GM20000 (cell line): ENCODE data around the gene KRTAP3-2.
"Not testable (repeated sequence)": the region's sequence is repeated elsewhere in the genome, so short reads cannot be mapped to it uniquely, and the experiment has no call there.

ENCODE experiments used
- DNase-seq: peaks from one replicate; pipeline ENCODE4 v3.0.0; 2012; ENCODE audit warnings: low spot score
- TF ChIP-seq, protein P1 (sequence below): IDR thresholded peaks from 2 replicates; pipeline ENCODE4 v1.5.1; 2012; ENCODE audit warnings: mild to moderate bottlenecking, control low read depth; ENCODE audit errors: extremely low read depth, missing control alignments

Gene KRTAP3-2

DNA sequence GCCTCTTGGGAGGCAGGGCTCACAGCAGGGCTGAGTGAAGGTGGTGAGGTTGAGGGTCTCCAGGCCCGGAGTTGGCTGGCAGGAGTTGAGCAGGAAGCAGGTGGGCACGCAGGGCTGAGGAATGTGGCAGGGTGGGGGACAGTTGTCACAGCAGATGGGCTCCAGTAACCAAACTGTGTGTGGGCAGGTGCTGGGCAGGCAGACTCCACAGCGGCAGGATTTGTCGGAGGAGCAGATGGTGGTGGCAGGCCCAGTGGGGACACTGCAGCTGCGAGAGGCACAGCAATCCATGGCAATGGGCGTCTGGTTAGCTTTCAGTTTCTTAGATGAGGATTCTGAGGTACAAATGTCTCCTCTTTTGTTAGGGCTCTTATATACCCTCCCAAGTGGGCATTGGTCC, at the start of gene KRTAP3-2:
KRTAP3-2 (minus strand) TSS at position 344 of the 400 bp plus-strand sequence; CDS start at position 291, 53 bp downstream.
- not testable (repeated sequence) for DNase-seq

DNA sequence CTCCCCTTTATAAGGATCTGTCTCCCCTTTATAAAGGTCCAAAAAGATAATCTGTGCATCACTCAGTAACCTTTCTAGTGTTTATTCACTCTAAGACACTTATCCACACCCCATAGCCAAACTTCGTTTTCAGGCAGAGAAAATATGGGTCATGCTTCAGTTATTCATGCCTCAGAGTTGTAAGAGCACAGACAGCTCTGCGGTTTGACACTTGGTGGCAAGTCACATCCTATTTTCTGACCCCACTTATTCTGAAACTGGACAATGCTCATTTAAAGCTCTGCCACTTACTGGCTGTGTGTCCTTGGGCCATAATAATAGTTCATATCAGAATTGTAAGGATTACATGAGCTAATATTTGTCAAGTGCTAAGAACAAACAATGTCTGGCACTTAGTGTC, 49.4 kb upstream of the KRTAP3-2 start:
- TF ChIP-seq, protein P1, sequence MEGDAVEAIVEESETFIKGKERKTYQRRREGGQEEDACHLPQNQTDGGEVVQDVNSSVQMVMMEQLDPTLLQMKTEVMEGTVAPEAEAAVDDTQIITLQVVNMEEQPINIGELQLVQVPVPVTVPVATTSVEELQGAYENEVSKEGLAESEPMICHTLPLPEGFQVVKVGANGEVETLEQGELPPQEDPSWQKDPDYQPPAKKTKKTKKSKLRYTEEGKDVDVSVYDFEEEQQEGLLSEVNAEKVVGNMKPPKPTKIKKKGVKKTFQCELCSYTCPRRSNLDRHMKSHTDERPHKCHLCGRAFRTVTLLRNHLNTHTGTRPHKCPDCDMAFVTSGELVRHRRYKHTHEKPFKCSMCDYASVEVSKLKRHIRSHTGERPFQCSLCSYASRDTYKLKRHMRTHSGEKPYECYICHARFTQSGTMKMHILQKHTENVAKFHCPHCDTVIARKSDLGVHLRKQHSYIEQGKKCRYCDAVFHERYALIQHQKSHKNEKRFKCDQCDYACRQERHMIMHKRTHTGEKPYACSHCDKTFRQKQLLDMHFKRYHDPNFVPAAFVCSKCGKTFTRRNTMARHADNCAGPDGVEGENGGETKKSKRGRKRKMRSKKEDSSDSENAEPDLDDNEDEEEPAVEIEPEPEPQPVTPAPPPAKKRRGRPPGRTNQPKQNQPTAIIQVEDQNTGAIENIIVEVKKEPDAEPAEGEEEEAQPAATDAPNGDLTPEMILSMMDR: no peak
- no peak for DNase-seq

DNA sequence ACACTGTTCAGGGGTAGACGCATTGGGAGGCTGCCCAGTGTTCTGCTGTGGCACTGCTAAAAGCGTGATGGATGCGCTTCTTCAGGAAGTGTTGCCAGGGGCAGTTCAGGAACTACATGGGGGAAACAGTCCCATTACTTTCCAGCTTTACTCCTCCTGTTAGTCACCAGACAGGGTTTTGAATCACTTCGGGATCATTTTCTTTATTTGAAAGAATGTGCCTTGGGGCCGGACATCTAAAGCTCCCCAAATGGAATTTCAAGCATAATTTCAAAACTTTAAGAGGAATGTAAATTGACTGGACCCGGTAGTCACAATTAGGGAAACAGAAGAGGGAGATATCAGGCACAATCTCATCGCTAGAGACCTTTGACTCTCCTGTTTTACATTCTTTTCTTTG, 48.7 kb upstream of the KRTAP3-2 start:
- TF ChIP-seq, protein P1: no peak
- DNase-seq: no peak

DNA sequence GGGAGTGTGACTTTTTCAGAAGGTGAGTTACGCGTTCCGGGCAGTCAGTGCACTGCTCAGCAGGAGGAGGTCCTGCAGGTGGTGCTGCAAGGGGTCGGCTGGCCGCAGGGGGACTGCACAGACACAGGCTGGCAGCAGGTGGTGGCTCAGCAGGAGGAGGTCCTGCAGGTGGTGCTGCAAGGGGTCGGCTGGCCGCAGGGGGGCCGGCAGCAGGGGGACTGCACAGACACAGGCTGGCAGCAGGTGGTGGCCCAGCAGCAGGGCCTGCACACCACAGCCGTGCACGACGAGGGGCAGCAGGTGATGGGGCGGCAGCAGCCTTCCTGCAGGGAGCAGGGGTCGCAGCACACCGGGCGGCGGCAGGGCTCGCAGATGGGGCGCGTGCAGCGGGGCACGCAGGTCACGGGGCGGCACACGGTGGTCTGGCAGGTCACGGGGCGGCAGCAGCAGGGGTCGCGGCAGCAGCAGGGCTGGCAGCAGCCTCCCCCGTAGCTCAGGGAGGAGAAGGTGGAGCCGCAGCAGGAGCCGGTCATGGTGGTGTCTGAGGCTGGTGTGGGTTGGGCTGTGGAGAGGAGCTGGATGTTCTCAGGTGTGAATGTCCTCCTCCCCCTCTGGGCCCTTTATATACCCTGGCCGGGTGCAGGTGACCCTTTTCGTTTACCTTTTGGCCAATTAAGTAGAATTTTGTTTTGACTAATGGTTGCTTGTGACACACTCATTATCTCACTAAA, 47.2 kb upstream of the KRTAP3-2 start, which contains the start of gene KRTAP2-1:
KRTAP2-1 (minus strand) TSS at position 582 of the 731 bp plus-strand sequence; CDS start at position 533, 49 bp downstream.
- not testable (repeated sequence) for DNase-seq

DNA sequence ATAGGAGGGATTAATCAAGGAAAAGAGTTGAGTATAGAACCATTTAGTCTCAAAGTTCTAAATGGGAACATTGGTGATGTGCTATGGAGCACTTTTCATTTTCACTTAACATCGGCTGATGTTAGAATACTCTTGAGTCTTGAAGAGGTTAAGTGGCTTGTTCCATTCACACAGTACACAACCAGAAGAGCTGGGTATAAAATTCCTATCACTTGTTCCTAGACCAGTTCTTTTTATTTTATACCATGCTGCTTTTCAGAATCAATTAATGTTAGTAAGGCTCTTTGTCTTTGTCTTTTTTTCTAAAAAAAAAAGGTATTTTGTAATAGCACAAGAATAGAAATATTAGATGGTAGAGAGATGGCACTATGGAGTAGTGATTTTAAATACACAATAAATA, 43.2 kb upstream of the KRTAP3-2 start:
- no peak for DNase-seq
- TF ChIP-seq, protein P1: no peak

DNA sequence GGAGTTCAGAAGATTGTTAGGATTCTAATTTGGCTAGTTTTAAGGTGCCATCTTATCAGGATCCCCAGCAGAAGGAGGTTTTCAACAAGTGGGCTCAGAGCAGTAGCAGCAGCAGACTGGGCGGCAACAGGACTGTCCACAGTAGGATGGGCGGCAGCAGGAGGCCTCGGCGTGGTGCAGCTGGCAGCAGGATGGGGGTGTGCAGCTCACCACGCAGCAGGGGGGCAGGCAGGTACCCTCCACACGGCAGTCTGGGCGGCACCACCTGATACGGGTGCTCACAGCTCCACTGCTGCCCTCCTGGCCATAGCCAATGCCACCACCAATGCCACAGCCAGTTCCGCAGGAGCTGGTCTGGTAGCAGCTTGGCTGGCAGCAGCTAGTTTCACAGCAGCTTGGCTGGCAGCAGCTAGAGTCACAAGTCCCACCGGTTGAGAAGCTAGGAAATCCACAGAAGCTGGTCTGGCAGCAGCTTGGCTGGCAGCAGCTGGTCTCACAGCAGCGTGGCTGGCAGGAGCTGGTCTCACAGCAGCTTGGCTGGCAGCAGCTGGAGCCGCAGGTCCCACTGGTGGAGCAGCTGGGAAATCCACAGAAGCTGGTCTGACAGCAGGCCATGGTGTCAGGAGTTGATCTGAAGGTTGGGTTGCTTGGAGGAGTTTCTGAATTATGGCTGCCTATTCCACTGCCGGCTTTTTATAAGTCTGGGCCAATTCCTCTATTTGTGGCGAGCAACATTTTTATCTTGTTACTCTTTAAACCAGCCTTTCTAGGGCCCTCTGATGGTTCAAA, 41.3 kb upstream of the KRTAP3-2 start, which contains the start of gene KRTAP1-1:
KRTAP1-1 (minus strand) TSS at position 668 of the 789 bp plus-strand sequence; CDS start at position 615, 53 bp downstream.
- not testable (repeated sequence) for DNase-seq

DNA sequence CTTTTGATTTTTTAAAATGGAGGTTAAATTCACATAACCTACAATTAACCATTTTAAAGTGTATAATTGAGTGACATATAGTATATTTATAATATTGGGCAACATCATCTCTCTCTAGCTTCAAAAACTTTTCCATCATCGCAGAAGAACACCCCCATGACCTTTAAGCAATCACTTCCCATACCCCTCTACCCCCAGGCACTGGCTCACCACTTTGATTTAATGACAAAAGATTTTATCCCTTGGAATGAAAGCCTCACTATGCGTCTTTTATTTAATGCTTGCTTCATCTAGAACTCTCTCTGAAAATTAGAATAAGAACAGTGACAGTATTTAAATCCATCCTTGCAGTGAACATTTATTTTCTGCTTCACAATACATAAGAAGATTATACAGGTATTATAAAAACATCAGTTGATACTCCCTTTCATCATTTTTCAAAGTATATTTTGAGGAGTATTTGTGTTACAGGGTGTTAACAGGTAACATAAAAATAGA, 38.2 kb upstream of the KRTAP3-2 start:
- DNase-seq: no peak
- TF ChIP-seq, protein P1: no peak

DNA sequence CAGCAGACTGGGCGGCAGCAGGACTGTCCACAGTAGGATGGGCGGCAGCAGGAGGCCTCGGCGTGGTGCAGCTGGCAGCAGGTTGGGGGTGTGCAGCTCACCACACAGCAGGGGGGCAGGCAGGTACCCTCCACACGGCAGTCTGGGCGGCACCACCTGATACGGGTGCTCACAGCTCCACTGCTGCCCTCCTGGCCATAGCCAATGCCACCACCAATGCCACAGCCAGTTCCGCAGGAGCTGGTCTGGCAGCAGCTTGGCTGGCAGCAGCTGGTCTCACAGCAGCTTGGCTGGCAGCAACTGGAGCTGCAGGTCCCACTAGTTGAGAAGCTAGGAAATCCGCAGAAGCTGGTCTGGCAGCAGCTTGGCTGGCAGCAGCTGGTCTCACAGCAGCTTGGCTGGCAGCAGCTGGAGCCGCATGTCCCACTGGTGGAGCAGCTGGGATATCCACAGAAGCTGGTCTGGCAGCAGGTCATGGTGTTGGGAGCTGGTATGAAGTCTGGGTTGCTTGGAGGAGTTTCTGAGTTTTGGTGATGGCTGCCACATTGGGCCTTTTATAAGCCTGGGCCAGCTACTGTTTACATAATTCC, 34.7 kb upstream of the KRTAP3-2 start, which contains the start of gene KRTAP1-3:
KRTAP1-3 (minus strand) TSS at position 529 of the 590 bp plus-strand sequence; CDS start at position 476, 53 bp downstream.
- DNase-seq: not testable (repeated sequence)

DNA sequence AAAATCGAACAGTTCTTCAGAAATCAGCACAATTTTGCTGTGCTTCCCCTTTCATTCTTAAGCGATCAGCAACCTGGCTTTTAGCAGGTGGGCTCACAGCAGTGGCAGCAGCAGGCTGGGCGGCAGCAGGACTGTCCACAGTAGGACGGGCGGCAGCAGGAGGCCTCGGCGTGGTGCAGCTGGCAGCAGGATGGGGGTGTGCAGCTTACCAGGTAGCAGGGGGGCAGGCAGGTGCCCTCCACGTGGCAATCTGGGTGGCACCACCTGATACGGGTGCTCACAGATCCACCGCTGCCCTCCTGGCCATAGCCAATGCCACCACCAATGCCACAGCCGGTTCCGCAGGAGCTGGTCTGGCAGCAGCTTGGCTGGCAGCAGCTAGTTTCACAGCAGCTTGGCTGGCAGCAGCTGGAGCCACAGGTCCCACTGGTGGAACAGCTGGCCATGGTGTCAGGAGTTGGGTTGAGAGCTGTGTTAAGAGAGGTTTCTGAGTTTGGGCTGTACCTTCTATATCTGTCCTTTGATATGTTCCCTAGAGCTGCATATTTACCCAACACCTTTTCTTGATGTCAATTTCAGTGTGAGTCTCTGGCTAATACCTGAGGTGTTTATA, 30.0 kb upstream of the KRTAP3-2 start, which contains the start of gene KRTAP1-4:
KRTAP1-4 (minus strand) TSS at position 563 of the 613 bp plus-strand sequence; CDS start at position 446, 117 bp downstream.
- no peak for DNase-seq
- TF ChIP-seq, protein P1: no peak
